GM19025 (cell line): Measurements from ENCODE around the gene PHACTR2.
"Not testable (repeated sequence)": the region's sequence is repeated elsewhere in the genome, so short reads cannot be mapped to it uniquely, and the experiment has no call there.

Source experiments
- ATAC-seq: cut with Tn5 transposase; IDR thresholded peaks from one replicate; pipeline ENCODE4 v1.9.1; 2021; ENCODE audit warnings: mild to moderate bottlenecking, low read depth, moderate library complexity; ENCODE audit not compliant: unreplicated experiment

The PHACTR2 gene

GRCh38 chr6:143738072-143738690 is 60.4 kb downstream of the PHACTR2 start:
- ATAC-seq: not testable (repeated sequence)

- no peak for ATAC-seq
Observed at GRCh38 chr6:143739341-143739851, 61.6 kb downstream of the PHACTR2 start.

- no peak for ATAC-seq
Observed at GRCh38 chr6:143740213-143740612, 62.4 kb downstream of the PHACTR2 start.

GRCh38 chr6:143741480-143741879 is 63.7 kb downstream of the PHACTR2 start:
- ATAC-seq: no peak

GRCh38 chr6:143742070-143742954 is 64.5 kb downstream of the PHACTR2 start:
- ATAC-seq: no peak

GRCh38 chr6:143742955-143743255 is 65.1 kb downstream of the PHACTR2 start:
- ATAC-seq: no peak

GRCh38 chr6:143743301-143744166 is 65.8 kb downstream of the PHACTR2 start:
- no peak for ATAC-seq

- no peak for ATAC-seq
Observed at GRCh38 chr6:143744551-143745165, 66.9 kb downstream of the PHACTR2 start.

GRCh38 chr6:143745166-143746133 is 67.7 kb downstream of the PHACTR2 start:
- ATAC-seq: no peak

GRCh38 chr6:143746202-143747119 is 68.7 kb downstream of the PHACTR2 start:
- ATAC-seq: no peak

GRCh38 chr6:143747347-143747842 is 69.6 kb downstream of the PHACTR2 start:
- ATAC-seq: no peak

- no peak for ATAC-seq
Observed at GRCh38 chr6:143749891-143750290, 72.1 kb downstream of the PHACTR2 start.

GRCh38 chr6:143750877-143751276 is 73.1 kb downstream of the PHACTR2 start:
- no peak for ATAC-seq

GRCh38 chr6:143752459-143752858 is 74.7 kb downstream of the PHACTR2 start:
- no peak for ATAC-seq

- ATAC-seq: no peak
Observed at GRCh38 chr6:143753678-143754077, 75.9 kb downstream of the PHACTR2 start.

GRCh38 chr6:143754204-143754603 is 76.4 kb downstream of the PHACTR2 start:
- ATAC-seq: no peak

- ATAC-seq: no peak
Observed at GRCh38 chr6:143755301-143755744, 77.6 kb downstream of the PHACTR2 start.

- ATAC-seq: no peak
Observed at GRCh38 chr6:143757346-143757832, 79.6 kb downstream of the PHACTR2 start.
